Activated CD4-positive, CD25-positive, alpha-beta regulatory T cell treated with anti-CD3 and anti-CD28 coated beads, Interleukin-2, amount 50 U/mL, for 16 hours (primary cell): Measurements from ENCODE around the gene CDAN1.

ENCODE experiments used
- DNase-seq: peaks from one replicate; pipeline ENCODE4 v3.0.0-alpha.2; 2020; ENCODE audit warnings: low read depth, low spot score

CDAN1 gene

GRCh38 chr15:42735382-42736165 lies 1.4 kb downstream of the CDAN1 start:
- no peak for DNase-seq

GRCh38 chr15:42734076-42734672 lies 2.8 kb downstream of the CDAN1 start:
- no peak for DNase-seq

GRCh38 chr15:42733027-42733426 lies 3.9 kb downstream of the CDAN1 start:
- no peak for DNase-seq

- DNase-seq: no peak
These were observed 4.7 kb downstream of the CDAN1 start for GRCh38 chr15:42732095-42732827.

GRCh38 chr15:42731461-42731860 lies 5.5 kb downstream of the CDAN1 start:
- DNase-seq: no peak

GRCh38 chr15:42730536-42730935 lies 6.4 kb downstream of the CDAN1 start:
- DNase-seq: no peak

- no peak for DNase-seq
These were observed 6.8 kb downstream of the CDAN1 start for GRCh38 chr15:42730135-42730534.

- no peak for DNase-seq
These were observed 7.5 kb downstream of the CDAN1 start for GRCh38 chr15:42729409-42729808.

GRCh38 chr15:42728972-42729371 lies 8.0 kb downstream of the CDAN1 start:
- DNase-seq: no peak

- DNase-seq: no peak
These were observed 8.4 kb downstream of the CDAN1 start for GRCh38 chr15:42728560-42728959.

- DNase-seq: no peak
These were observed 9.1 kb downstream of the CDAN1 start for GRCh38 chr15:42727750-42728381.

- no peak for DNase-seq
These were observed 10.8 kb downstream of the CDAN1 start for GRCh38 chr15:42726114-42726513.

- DNase-seq: no peak
These were observed 11.5 kb downstream of the CDAN1 start for GRCh38 chr15:42725331-42725903.

GRCh38 chr15:42724276-42724675 lies 12.7 kb downstream of the CDAN1 start:
- DNase-seq: no peak

GRCh38 chr15:42723068-42723467 lies 13.9 kb downstream of the CDAN1 start:
- no peak for DNase-seq

- DNase-seq: no peak
These were observed 15.0 kb downstream of the CDAN1 start for GRCh38 chr15:42721916-42722315.

GRCh38 chr15:42721016-42721415 lies 15.9 kb downstream of the CDAN1 start:
- no peak for DNase-seq

- no peak for DNase-seq
These were observed 16.9 kb downstream of the CDAN1 start for GRCh38 chr15:42720071-42720470.

- no peak for DNase-seq
These were observed 17.9 kb downstream of the CDAN1 start for GRCh38 chr15:42719043-42719442.

- DNase-seq: no peak
These were observed 20.3 kb downstream of the CDAN1 start for GRCh38 chr15:42716626-42717025.

GRCh38 chr15:42716125-42716524 lies 20.8 kb downstream of the CDAN1 start:
- no peak for DNase-seq

- no peak for DNase-seq
These were observed 24.3 kb downstream of the CDAN1 start for GRCh38 chr15:42712584-42712983.
